Cardiac muscle cell (in vitro differentiated cells and primary cell): ENCODE results near the gene LARGE1. TPM values are rescaled to one million over a fixed set of nuclear protein-coding genes. Genes with fewer than 3 reads are reported as not detected.

ENCODE experiments used
- DNase-seq, 2 donors: peaks; one replicate each; pipeline versions ENCODE4 v3.0.0 to v3.0.0-alpha.2; 2010 to 2017; ENCODE audit warnings: low read depth in 1 of 2, low spot score in 1 of 2
- H3K27ac ChIP-seq: fragments of 200-600 bp; sonication (generic); 2 replicates; pipeline ENCODE4 v1.5.1; 2016
- H3K27me3 ChIP-seq: fragments of 200-600 bp; sonication (generic); 2 replicates; pipeline ENCODE4 v1.6.0; 2016; ENCODE audit warnings: control low read depth
- H3K36me3 ChIP-seq: fragments of 200-600 bp; sonication (generic); 2 replicates; pipeline ENCODE4 v1.5.1; 2016; ENCODE audit warnings: control low read depth
- H3K4me1 ChIP-seq: fragments of 200-600 bp; sonication (generic); 2 replicates; pipeline ENCODE4 v1.8.1; 2017; ENCODE audit warnings: low read depth, mild to moderate bottlenecking, mixed run types
- H3K4me3 ChIP-seq: fragments of 200-600 bp; sonication (generic); 2 replicates; pipeline ENCODE4 v1.5.1; 2016; ENCODE audit warnings: mild to moderate bottlenecking
- H3K9me3 ChIP-seq: fragments of 200-600 bp; sonication (generic); 2 replicates; pipeline ENCODE4 v1.5.1; 2017; ENCODE audit warnings: low read depth, mild to moderate bottlenecking, control low read depth
- CTCF ChIP-seq: IDR thresholded peaks from 2 replicates; pipeline ENCODE4 v1.5.1; 2012; ENCODE audit warnings: low read depth, mild to moderate bottlenecking, low read length
- polyA plus RNA-seq: library from polyadenylated mRNA; unstranded; fragments of >200 nt; fragmentation: Nextera tagmentation; extraction: Ambion mirVana; gene quantifications from 2 replicates; pipeline ENCODE4 v1.2.1, GENCODE V29; 2016
- total RNA-seq: library from RNA; depleted of rRNA; stranded (reverse); fragments of >200 nt; gene quantifications from 2 replicates; pipeline ENCODE4 v1.2.3, GENCODE V29; 2016

Gene LARGE1
- total and polyA plus RNA-seq, 2 experiments from 2014 or later, result 18.4 to 34.3 TPM

GRCh38 chr22:33952776-33953175 is 32.5 kb upstream of the LARGE1 start:
- no peaks in the 10 kb centered on the region for H3K27me3 ChIP-seq
- H3K9me3 ChIP-seq, result no peaks in the 10 kb centered on the region
- no peak for TF ChIP-seq CTCF
- DNase-seq, result no peak
- H3K27ac ChIP-seq, result no peak overlapping the region
- H3K36me3 ChIP-seq, result no peaks in the 10 kb centered on the region
- no peak overlapping the region for H3K4me3 ChIP-seq
- no peaks in the 10 kb centered on the region for H3K4me1 ChIP-seq

- no peak for TF ChIP-seq CTCF
Measured at GRCh38 chr22:33940741-33941140, 20.5 kb upstream of the LARGE1 start.

GRCh38 chr22:33932997-33933396 is 12.7 kb upstream of the LARGE1 start:
- Histone ChIP-seq H3K9me3 (no peaks in the 10 kb centered on the region), H3K4me1 (peaks cover 4% of the 10 kb centered on the region), H3K27me3 (peaks cover 19% of the 10 kb centered on the region), H3K27ac (no peak overlapping the region), H3K36me3 (no peaks in the 10 kb centered on the region), H3K4me3 (no peak overlapping the region)
- TF ChIP-seq CTCF, result no peak
- DNase-seq, result no peak

More at GRCh38 chr22:33940741-33941140, 20.5 kb upstream of the LARGE1 start:
- no peaks in the 10 kb centered on the region for H3K9me3 ChIP-seq
- DNase-seq, result no peak
- no peaks in the 10 kb centered on the region for H3K4me1 ChIP-seq
- H3K36me3 ChIP-seq, result no peaks in the 10 kb centered on the region
- H3K27me3 ChIP-seq, result no peaks in the 10 kb centered on the region
- no peak overlapping the region for H3K4me3 ChIP-seq
- H3K27ac ChIP-seq, result no peak overlapping the region

GRCh38 chr22:33931406-33931805 is 11.1 kb upstream of the LARGE1 start:
- H3K27ac ChIP-seq, result no peak overlapping the region
- H3K27me3 ChIP-seq, result peaks cover 21% of the 10 kb centered on the region
- peak in 1 of 2 donors; percentile 59 for DNase-seq
- no peaks in the 10 kb centered on the region for H3K36me3 ChIP-seq
- H3K9me3 ChIP-seq, result no peaks in the 10 kb centered on the region
- no peak overlapping the region for H3K4me3 ChIP-seq
- peaks cover 4% of the 10 kb centered on the region for H3K4me1 ChIP-seq
- no peak for TF ChIP-seq CTCF

GRCh38 chr22:33927752-33928151 is 7.5 kb upstream of the LARGE1 start:
- no peak for TF ChIP-seq CTCF
- no peaks in the 10 kb centered on the region for H3K9me3 ChIP-seq
- no peak overlapping the region for H3K4me3 ChIP-seq
- peaks cover 8% of the 10 kb centered on the region for H3K4me1 ChIP-seq
- DNase-seq, result no peak
- H3K27ac ChIP-seq, result no peak overlapping the region
- no peaks in the 10 kb centered on the region for H3K36me3 ChIP-seq
- peaks cover 13% of the 10 kb centered on the region for H3K27me3 ChIP-seq

- Histone ChIP-seq H3K4me1 (peaks cover 4% of the 10 kb centered on the region), H3K27me3 (peaks cover 13% of the 10 kb centered on the region), H3K27ac (no peak overlapping the region), H3K4me3 (no peak overlapping the region), H3K9me3 (no peaks in the 10 kb centered on the region), H3K36me3 (no peaks in the 10 kb centered on the region)
- no peak for TF ChIP-seq CTCF
- DNase-seq, result no peak
Measured at GRCh38 chr22:33925194-33925593, 4.9 kb upstream of the LARGE1 start.
